ENCODE measurements around the gene NIM1K.

- TF ChIP-seq RAD21 (IDR thresholded peaks at IDR 0.05; ENCODE audit: low read length) = no peak
- TF ChIP-seq RCOR1 (IDR thresholded peaks at IDR 0.05; ENCODE audit: insufficient replicate concordance, low read length) = no peak
- no peak for TF ChIP-seq POLR2A (IDR thresholded peaks at IDR 0.05; ENCODE audit: low read depth, low read length)
- no peak for TF ChIP-seq CEBPB (IDR thresholded peaks at IDR 0.05; ENCODE audit: low read depth, low read length)
- no peak for TF ChIP-seq SMC3 (IDR thresholded peaks at IDR 0.05; ENCODE audit: low read depth, low read length)
Measured at GRCh38 chr5:43233946-43234345, 41.9 kb downstream of the NIM1K start.

Data from IMR-90 (cell line).